GM18502 (cell line): ENCODE results near the gene GXYLT2.

Experiments
- ATAC-seq: cut with Tn5 transposase; IDR thresholded peaks from one replicate; pipeline ENCODE4 v1.9.1; 2021; ENCODE audit warnings: mild to moderate bottlenecking; ENCODE audit not compliant: unreplicated experiment, poor library complexity

GXYLT2 gene

GRCh38 chr3:72892081-72892775, 4.4 kb downstream of the GXYLT2 start:
- no peak for ATAC-seq

GRCh38 chr3:72892870-72893269, 5.0 kb downstream of the GXYLT2 start:
- no peak for ATAC-seq

GRCh38 chr3:72894976-72895552, 7.2 kb downstream of the GXYLT2 start:
- no peak for ATAC-seq

GRCh38 chr3:72896996-72897757, 9.3 kb downstream of the GXYLT2 start:
- no peak for ATAC-seq

- ATAC-seq = no peak
Measured at GRCh38 chr3:72897758-72898007, 9.8 kb downstream of the GXYLT2 start.

- ATAC-seq = no peak
Measured at GRCh38 chr3:72899349-72899765, 11.5 kb downstream of the GXYLT2 start.

- no peak for ATAC-seq
Measured at GRCh38 chr3:72900048-72900447, 12.2 kb downstream of the GXYLT2 start.

- no peak for ATAC-seq
Measured at GRCh38 chr3:72901840-72902239, 14.0 kb downstream of the GXYLT2 start.

- ATAC-seq = no peak
Measured at GRCh38 chr3:72903004-72903403, 15.2 kb downstream of the GXYLT2 start.

- ATAC-seq = no peak
Measured at GRCh38 chr3:72904163-72904562, 16.3 kb downstream of the GXYLT2 start.

- ATAC-seq = no peak
Measured at GRCh38 chr3:72906154-72906553, 18.3 kb downstream of the GXYLT2 start.

GRCh38 chr3:72907131-72907711, 19.4 kb downstream of the GXYLT2 start:
- no peak for ATAC-seq

GRCh38 chr3:72907731-72908620, 20.1 kb downstream of the GXYLT2 start:
- no peak for ATAC-seq

- ATAC-seq = no peak
Measured at GRCh38 chr3:72909591-72909990, 21.7 kb downstream of the GXYLT2 start.

GRCh38 chr3:72912532-72912931, 24.7 kb downstream of the GXYLT2 start:
- no peak for ATAC-seq

- no peak for ATAC-seq
Measured at GRCh38 chr3:72914383-72914782, 26.5 kb downstream of the GXYLT2 start.

GRCh38 chr3:72916250-72916649, 28.4 kb downstream of the GXYLT2 start:
- ATAC-seq = no peak

- ATAC-seq = no peak
Measured at GRCh38 chr3:72919520-72919919, 31.7 kb downstream of the GXYLT2 start.

GRCh38 chr3:72924055-72924454, 36.2 kb downstream of the GXYLT2 start:
- no peak for ATAC-seq
